Trophoblast cell (in vitro differentiated cells and primary cell): ENCODE results near the gene ING3.
A peak's percentile ranks its signal among the peaks of the same experiment; 100 is the strongest.

Experiments used
- DNase-seq, 2 donors: peaks; one replicate each; pipeline ENCODE4 v3.0.0-alpha.2; 2016
- H2AFZ ChIP-seq: 2 replicates; pipeline ENCODE4 v1.6.1; 2013; ENCODE audit warnings: low read length, moderate library complexity, mild to moderate bottlenecking; ENCODE audit not compliant: insufficient read depth, poor library complexity
- H2AK5ac ChIP-seq: 2 replicates; pipeline ENCODE4 v1.6.1; 2013; ENCODE audit warnings: mild to moderate bottlenecking, low read length
- H2BK120ac ChIP-seq: 2 replicates; pipeline ENCODE4 v1.6.1; 2013; ENCODE audit warnings: low read length, mild to moderate bottlenecking, moderate library complexity; ENCODE audit not compliant: insufficient read depth, poor library complexity
- H2BK12ac ChIP-seq: 2 replicates; pipeline ENCODE4 v1.6.1; 2013; ENCODE audit warnings: mild to moderate bottlenecking, low read length, moderate library complexity
- H2BK5ac ChIP-seq: 2 replicates; pipeline ENCODE4 v1.6.1; 2013; ENCODE audit warnings: low read length, low read depth, moderate library complexity, mild to moderate bottlenecking; ENCODE audit not compliant: poor library complexity
- H3K14ac ChIP-seq: 2 replicates; pipeline ENCODE4 v1.6.1; 2013; ENCODE audit warnings: mild to moderate bottlenecking, low read length
- H3K18ac ChIP-seq: 2 replicates; pipeline ENCODE4 v1.6.1; 2013; ENCODE audit warnings: mild to moderate bottlenecking, low read length
- H3K23ac ChIP-seq: 2 replicates; pipeline ENCODE4 v1.6.1; 2013; ENCODE audit warnings: low read length
- H3K27ac ChIP-seq: 2 replicates; pipeline ENCODE4 v1.5.1; 2013; ENCODE audit warnings: low read depth, mild to moderate bottlenecking, inconsistent platforms, low read length, moderate library complexity
- H3K27me3 ChIP-seq: 2 replicates; pipeline ENCODE4 v1.6.1; 2013; ENCODE audit warnings: inconsistent platforms, mild to moderate bottlenecking, low read length, moderate library complexity; ENCODE audit not compliant: insufficient read depth
- H3K36me3 ChIP-seq, 2 experiments: 1 replicate in 1 of 2; 2 replicates in 1 of 2; pipeline ENCODE4 v1.6.1; 2013; ENCODE audit warnings: low read length in 2 of 2, mild to moderate bottlenecking in 2 of 2, moderate library complexity in 1 of 2; ENCODE audit not compliant: insufficient read depth in 2 of 2, control insufficient read depth in 1 of 2
- H3K4ac ChIP-seq: 2 replicates; pipeline ENCODE4 v1.6.1; 2013; ENCODE audit warnings: low read depth, mild to moderate bottlenecking, low read length, moderate library complexity
- H3K4me1 ChIP-seq, 2 experiments: 1 replicate in 1 of 2; 2 replicates in 1 of 2; pipeline ENCODE4 v1.6.1; 2013; ENCODE audit warnings: low read length in 2 of 2, mild to moderate bottlenecking in 2 of 2, moderate library complexity in 1 of 2; ENCODE audit not compliant: insufficient read depth in 2 of 2, control insufficient read depth in 1 of 2
- H3K4me2 ChIP-seq: 2 replicates; pipeline ENCODE4 v1.6.1; 2013; ENCODE audit warnings: inconsistent platforms, mild to moderate bottlenecking, low read length, moderate library complexity
- H3K4me3 ChIP-seq: 2 replicates; pipeline ENCODE4 v1.5.1; 2013; ENCODE audit warnings: mild to moderate bottlenecking, low read depth, low read length, inconsistent platforms
- H3K79me1 ChIP-seq: one replicate; pipeline ENCODE4 v1.6.1; 2013; ENCODE audit warnings: low read length
- H3K79me2 ChIP-seq: 2 replicates; pipeline ENCODE4 v1.6.1; 2013; ENCODE audit warnings: low read length, mild to moderate bottlenecking; ENCODE audit not compliant: control insufficient read depth, insufficient read depth, poor library complexity
- H3K9ac ChIP-seq: 2 replicates; pipeline ENCODE4 v1.6.1; 2013; ENCODE audit warnings: mild to moderate bottlenecking, low read length
- H3K9me3 ChIP-seq: 2 replicates; pipeline ENCODE4 v1.6.1; 2013; ENCODE audit warnings: low read depth, mild to moderate bottlenecking, control low read depth, inconsistent platforms, low read length; ENCODE audit not compliant: insufficient read depth
- H4K12ac ChIP-seq: 2 replicates; pipeline ENCODE4 v1.6.1; 2013; ENCODE audit warnings: low read depth, mild to moderate bottlenecking, low read length, moderate library complexity
- H4K8ac ChIP-seq: 2 replicates; pipeline ENCODE4 v1.6.1; 2013; ENCODE audit warnings: low read depth, mild to moderate bottlenecking, low read length, moderate library complexity
- H4K91ac ChIP-seq: one replicate; pipeline ENCODE4 v1.6.1; 2013; ENCODE audit warnings: low read depth, mild to moderate bottlenecking, low read length, moderate library complexity
- WGBS: extraction: QIAGEN DNeasy Blood & Tissue Kit; methylation state at CpG from one replicate; pipeline ENCODE4 v1.1.7; 2013; ENCODE audit warnings: missing lambda C conversion rate; ENCODE audit not compliant: insufficient read length, insufficient coverage; ENCODE audit errors: extremely low coverage; 5-methylcytosine and 5-hydroxymethylcytosine counted together

ING3 gene

DNA sequence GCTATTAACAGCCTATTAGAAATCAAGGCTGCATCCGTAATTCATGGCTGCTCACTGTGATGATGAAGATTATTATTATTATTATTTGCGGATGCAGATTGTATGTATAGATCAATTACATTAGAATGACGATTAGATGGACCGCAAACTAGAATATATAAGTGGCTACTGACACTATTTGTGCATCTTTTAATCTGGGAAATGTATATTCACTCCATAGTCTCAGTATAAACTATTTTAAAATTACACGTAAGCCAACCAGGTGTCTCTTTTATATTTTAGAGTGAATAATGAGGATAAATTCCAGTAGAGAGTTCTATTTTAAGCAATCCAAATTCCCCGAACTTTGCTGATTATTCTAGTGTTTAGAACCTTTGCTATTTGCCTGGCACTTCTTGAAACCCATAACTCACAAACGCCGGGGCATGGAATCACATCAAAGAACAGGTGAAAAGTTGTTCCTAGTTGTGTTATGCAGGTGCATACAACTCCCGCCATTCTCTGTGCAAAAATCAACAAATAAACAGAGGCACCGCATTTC, 509 bp upstream of the ING3 start:
- no peak overlapping the region for H2AFZ ChIP-seq
- H3K27ac ChIP-seq, result no peak overlapping the region
- peaks cover 2% of the 10 kb centered on the region for H3K79me2 ChIP-seq
- DNase-seq, result no peak
- H3K4ac ChIP-seq, result no peak overlapping the region
- no peak overlapping the region for H4K8ac ChIP-seq
- no peak overlapping the region for H3K23ac ChIP-seq
- H2BK120ac ChIP-seq, result no peak overlapping the region
- H2BK5ac ChIP-seq, result no peak overlapping the region
- H3K18ac ChIP-seq, result no peak overlapping the region
- no CpG with 5 or more reads among the region's 10 CpGs for WGBS
- H3K4me2 ChIP-seq, result peak overlapping the region; percentile 96
- no peak overlapping the region for H4K91ac ChIP-seq
- H3K9me3 ChIP-seq, result no peaks in the 10 kb centered on the region
- H2AK5ac ChIP-seq, result no peak overlapping the region
- no peak overlapping the region for H3K9ac ChIP-seq
- no peak overlapping the region for H3K14ac ChIP-seq
- H3K27me3 ChIP-seq, result no peaks in the 10 kb centered on the region
- peaks cover 1 to 4% of the 10 kb centered on the region in 2 experiments for H3K36me3 ChIP-seq
- no peak overlapping the region for H4K12ac ChIP-seq
- H3K4me3 ChIP-seq, result no peak overlapping the region
- H3K79me1 ChIP-seq, result peaks cover 2% of the 10 kb centered on the region
- peaks cover 0 to 1% of the 10 kb centered on the region in 2 experiments for H3K4me1 ChIP-seq
- no peak overlapping the region for H2BK12ac ChIP-seq

DNA sequence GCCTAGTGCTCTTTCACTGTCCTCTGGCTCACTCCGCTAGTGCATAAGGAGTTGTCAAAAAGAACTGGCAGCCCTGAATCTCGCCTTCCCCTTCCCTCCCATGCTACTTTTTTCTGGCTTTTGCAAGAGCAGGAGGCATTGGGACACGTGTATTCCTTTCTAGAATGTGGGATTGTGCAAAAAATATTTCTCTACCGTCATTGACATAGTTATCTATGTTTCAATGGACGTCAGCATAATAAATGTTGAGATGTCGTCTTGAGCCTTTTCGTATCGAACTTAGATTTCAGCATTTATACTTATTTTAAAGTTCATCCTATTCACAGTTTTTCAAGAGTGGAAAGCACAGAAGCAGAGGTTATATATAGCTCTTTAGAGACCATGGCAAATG, 727 bp downstream of the ING3 start:
- peak overlapping the region; percentile 89 for H3K4me2 ChIP-seq
- H4K12ac ChIP-seq, result no peak overlapping the region
- peak overlapping the region; percentile 74 for H3K4me3 ChIP-seq
- H3K27ac ChIP-seq, result no peak overlapping the region
- peaks cover 2% of the 10 kb centered on the region for H3K79me1 ChIP-seq
- no peak overlapping the region for H3K23ac ChIP-seq
- H3K27me3 ChIP-seq, result no peaks in the 10 kb centered on the region
- H3K79me2 ChIP-seq, result peaks cover 2% of the 10 kb centered on the region
- peak overlapping the region; percentile 57 for H3K9ac ChIP-seq
- no peaks in the 10 kb centered on the region for H3K9me3 ChIP-seq
- peaks cover 1 to 6% of the 10 kb centered on the region in 2 experiments for H3K36me3 ChIP-seq
- peaks cover 0 to 1% of the 10 kb centered on the region in 2 experiments for H3K4me1 ChIP-seq
- no peak overlapping the region for H2BK120ac ChIP-seq
- no peak overlapping the region for H3K4ac ChIP-seq
- H2AK5ac ChIP-seq, result no peak overlapping the region
- WGBS, result no CpG with 5 or more reads among the region's 8 CpGs
- no peak overlapping the region for H2BK12ac ChIP-seq
- H3K14ac ChIP-seq, result no peak overlapping the region
- DNase-seq, result no peak
- H2BK5ac ChIP-seq, result no peak overlapping the region
- H4K8ac ChIP-seq, result no peak overlapping the region
- H2AFZ ChIP-seq, result no peak overlapping the region
- H4K91ac ChIP-seq, result no peak overlapping the region
- no peak overlapping the region for H3K18ac ChIP-seq

DNA sequence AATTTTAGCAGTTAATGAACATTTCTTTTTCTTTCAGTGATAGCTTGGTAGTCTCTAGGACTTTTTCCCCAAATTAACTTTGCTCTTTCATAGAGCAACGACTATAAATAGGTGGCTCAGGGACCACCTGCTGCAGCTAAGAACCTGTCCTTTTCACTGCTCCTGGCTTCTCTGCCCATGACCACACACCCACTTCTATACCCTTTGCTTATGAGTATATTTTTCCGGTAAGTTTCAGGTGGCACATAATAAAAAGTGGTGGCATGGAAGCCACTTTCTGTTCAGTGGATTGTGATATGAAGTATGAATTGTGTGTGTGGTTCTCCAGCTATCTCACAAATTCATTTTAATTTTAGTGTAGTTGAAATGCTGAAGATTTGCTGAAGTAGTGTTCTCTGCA, 1.2 kb downstream of the ING3 start:
- H3K4ac ChIP-seq, result peak overlapping the region; percentile 91
- no peaks in the 10 kb centered on the region for H3K9me3 ChIP-seq
- DNase-seq, result no peak
- peaks cover 2% of the 10 kb centered on the region for H3K79me2 ChIP-seq
- H3K27me3 ChIP-seq, result no peaks in the 10 kb centered on the region
- no peak overlapping the region for H4K8ac ChIP-seq
- H4K91ac ChIP-seq, result no peak overlapping the region
- H3K27ac ChIP-seq, result no peak overlapping the region
- no peak overlapping the region for H3K14ac ChIP-seq
- no peak overlapping the region for H4K12ac ChIP-seq
- no peak overlapping the region for H3K18ac ChIP-seq
- no peak overlapping the region for H2BK5ac ChIP-seq
- H2BK120ac ChIP-seq, result no peak overlapping the region
- H3K79me1 ChIP-seq, result peaks cover 2% of the 10 kb centered on the region
- peaks cover 0 to 1% of the 10 kb centered on the region in 2 experiments for H3K4me1 ChIP-seq
- no peak overlapping the region for H3K4me2 ChIP-seq
- no peak overlapping the region for H2AK5ac ChIP-seq
- peaks cover 1 to 6% of the 10 kb centered on the region in 2 experiments for H3K36me3 ChIP-seq
- H3K4me3 ChIP-seq, result no peak overlapping the region
- H3K9ac ChIP-seq, result no peak overlapping the region
- H2BK12ac ChIP-seq, result no peak overlapping the region
- WGBS, result no CpG with 5 or more reads among the region's 2 CpGs
- no peak overlapping the region for H3K23ac ChIP-seq
- H2AFZ ChIP-seq, result no peak overlapping the region

DNA sequence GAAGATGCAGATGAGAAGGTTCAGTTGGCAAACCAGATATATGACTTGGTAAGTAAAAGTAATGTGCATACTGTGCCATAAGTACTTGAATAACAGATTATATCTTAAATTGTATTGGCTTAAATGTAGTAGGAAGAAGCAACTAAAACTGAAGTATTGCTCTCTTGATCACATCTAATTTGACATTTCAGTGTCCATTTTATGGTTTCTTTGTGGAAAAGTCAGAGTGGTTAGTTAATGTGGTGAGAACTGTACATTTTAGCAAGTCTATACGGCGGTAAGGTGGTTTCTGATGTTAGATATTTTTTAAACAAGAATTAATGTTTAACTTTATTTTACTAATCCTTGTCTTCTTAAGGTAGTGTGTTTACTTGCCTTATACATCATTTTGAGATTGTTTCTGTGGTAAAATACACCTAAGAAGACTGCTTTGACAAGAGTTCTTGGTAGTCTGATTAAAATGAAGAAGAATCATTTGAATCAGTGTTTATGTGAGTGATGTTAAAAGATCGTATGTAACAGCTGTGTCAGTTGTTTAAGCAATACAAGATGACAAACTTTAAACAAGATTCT, 5.1 kb downstream of the ING3 start:
- peaks cover 2% of the 10 kb centered on the region for H3K79me2 ChIP-seq
- H2AK5ac ChIP-seq, result no peak overlapping the region
- DNase-seq, result no peak
- H2BK5ac ChIP-seq, result no peak overlapping the region
- H4K8ac ChIP-seq, result no peak overlapping the region
- H3K4me3 ChIP-seq, result no peak overlapping the region
- no peak overlapping the region for H3K18ac ChIP-seq
- H3K79me1 ChIP-seq, result peaks cover 2% of the 10 kb centered on the region
- H4K12ac ChIP-seq, result no peak overlapping the region
- H3K9me3 ChIP-seq, result no peaks in the 10 kb centered on the region
- no peak overlapping the region for H2BK12ac ChIP-seq
- peaks cover 0 to 1% of the 10 kb centered on the region in 2 experiments for H3K4me1 ChIP-seq
- no peak overlapping the region for H3K27ac ChIP-seq
- H3K27me3 ChIP-seq, result no peaks in the 10 kb centered on the region
- H3K4ac ChIP-seq, result no peak overlapping the region
- H2AFZ ChIP-seq, result no peak overlapping the region
- no peak overlapping the region for H3K23ac ChIP-seq
- WGBS, result no CpG with 5 or more reads among the region's 3 CpGs
- no peak overlapping the region for H4K91ac ChIP-seq
- H3K14ac ChIP-seq, result no peak overlapping the region
- H2BK120ac ChIP-seq, result no peak overlapping the region
- no peak overlapping the region for H3K9ac ChIP-seq
- H3K36me3 ChIP-seq, result peaks cover 1 to 6% of the 10 kb centered on the region in 2 experiments
- H3K4me2 ChIP-seq, result no peak overlapping the region
